SU-DHL-6 (cell line): ENCODE measurements around the gene ELOB.

ENCODE experiments used
- CTCF ChIP-seq: fragments of 200-600 bp; sonication (generic); IDR thresholded peaks from one replicate; pipeline ENCODE4 v1.5.1; 2017; ENCODE audit warnings: antibody characterized with exemption, mild to moderate bottlenecking, low read length, moderate library complexity; ENCODE audit not compliant: insufficient read depth, poor library complexity, severe bottlenecking
- EZH2phosphoT487 ChIP-seq: fragments of 200-600 bp; sonication (generic), shearing (Covaris generic); conservative IDR thresholded peaks from 2 replicates; pipeline ENCODE4 v1.6.1; 2018; ENCODE audit warnings: mild to moderate bottlenecking, antibody characterized with exemption, low read length, moderate library complexity, mixed read lengths

GRCh38 chr16:2769100-2769529, 8.0 kb downstream of the ELOB start:
- TF ChIP-seq CTCF, result no peak
- no peak for TF ChIP-seq EZH2phosphoT487
